Activated CD8-positive, alpha-beta memory T cell treated with anti-CD3 and anti-CD28 coated beads for 36 hours (primary cell): ENCODE results near the gene ZKSCAN4. TPM values are rescaled to one million over a fixed set of nuclear protein-coding genes. Genes with fewer than 3 reads are reported as not detected.

ENCODE experiments used
- total RNA-seq, 2 experiments: library from RNA; stranded (reverse); gene quantifications; one replicate each; pipeline ENCODE4 v1.2.3, GENCODE V29; 2021

The ZKSCAN4 gene
- total RNA-seq, 2 experiments from 2014 or later: 4.4 to 4.5 TPM

Other genes with a start within 250 kb of the ZKSCAN4 start
- 1 to 10 TPM; 1.7 to 2.2 TPM for gene ZNF165, start 171.7 kb downstream of the ZKSCAN4 start, total RNA-seq
- gene ZSCAN16, start 127.7 kb downstream of the ZKSCAN4 start, total RNA-seq: 1 to 10 TPM; 3.2 to 4.5 TPM
- 10 to 100 TPM; 14.3 to 14.5 TPM for gene ZKSCAN8, start 110.4 kb downstream of the ZKSCAN4 start, total RNA-seq
- gene ZSCAN9, start 27.0 kb downstream of the ZKSCAN4 start, total RNA-seq: 1 to 10 TPM; 5.8 to 7.3 TPM
- under 1 TPM; 0.30 to 0.40 TPM for gene NKAPL, start 7.0 kb upstream of the ZKSCAN4 start, total RNA-seq
- 1 to 10 TPM; 5.2 to 5.4 TPM for gene ZSCAN26, start 14.9 kb upstream of the ZKSCAN4 start, total RNA-seq
- 1 to 10 TPM; 4.1 TPM for gene PGBD1, start 29.3 kb upstream of the ZKSCAN4 start, total RNA-seq
- gene ZSCAN31, start 83.9 kb upstream of the ZKSCAN4 start, total RNA-seq: 1 to 10 TPM in 1 of 2 experiments, under 1 TPM in 1; 0.61 to 1.5 TPM
- gene ZKSCAN3, start 97.7 kb upstream of the ZKSCAN4 start, total RNA-seq: 1 to 10 TPM; 2.8 to 2.9 TPM
- gene ZSCAN12, start 147.5 kb upstream of the ZKSCAN4 start, total RNA-seq: 1 to 10 TPM; 5.0 to 5.3 TPM
- gene ZSCAN23, start 191.2 kb upstream of the ZKSCAN4 start, total RNA-seq: 1 to 10 TPM; 1.3 TPM